Breast epithelium (tissue), 4 donors: ENCODE measurements around the gene NAA30. TPM values are rescaled to one million over a fixed set of nuclear protein-coding genes. Genes with fewer than 3 reads are reported as not detected.

ENCODE experiments used
- DNase-seq, 2 donors: peaks; one replicate each; pipeline ENCODE4 v3.0.0-alpha.2; 2019; ENCODE audit warnings: low spot score in 2 of 2
- H3K27ac ChIP-seq, 2 donors: fragments of 200-600 bp; sonication (generic) in 1 of 2; one replicate each; pipeline ENCODE4 v1.5.1; 2016 to 2019; ENCODE audit warnings: mild to moderate bottlenecking in 1 of 2
- H3K27me3 ChIP-seq, 2 donors: fragments of 200-600 bp; sonication (generic) in 1 of 2; one replicate each; pipeline versions ENCODE4 v1.5.1 to v1.6.0; 2017 to 2019; ENCODE audit warnings: control low read depth in 1 of 2, mild to moderate bottlenecking in 1 of 2
- H3K36me3 ChIP-seq: fragments of 200-600 bp; one replicate; pipeline ENCODE4 v1.5.1; 2019
- H3K4me1 ChIP-seq, 2 donors: fragments of 200-600 bp; sonication (generic); one replicate each; pipeline ENCODE4 v1.5.1; 2016 to 2019; ENCODE audit warnings: control low read depth in 1 of 2
- H3K4me3 ChIP-seq, 3 donors: fragments of 200-600 bp; sonication (generic); 1 replicate in 2 of 3; 2 replicates in 1 of 3; pipeline ENCODE4 v1.5.1; 2016 to 2019; ENCODE audit warnings: mild to moderate bottlenecking in 3 of 3, moderate library complexity in 2 of 3
- H3K9me3 ChIP-seq, 2 donors: fragments of 200-600 bp; sonication (generic) in 1 of 2; one replicate each; pipeline ENCODE4 v1.5.1; 2016 to 2019; ENCODE audit warnings: control low read depth in 1 of 2
- POLR2A ChIP-seq: fragments of 450-650 bp; IDR thresholded peaks from one replicate; pipeline ENCODE4 v1.6.1; 2016; ENCODE audit warnings: antibody characterized with exemption, mild to moderate bottlenecking, moderate library complexity
- POLR2AphosphoS5 ChIP-seq, 3 donors: sonication (generic); formaldehyde crosslinking; IDR thresholded peaks; one replicate each; pipeline ENCODE4 v1.6.1; 2017; ENCODE audit warnings: antibody characterized with exemption in 3 of 3
- intact Hi-C: fragments of 100-400 bp; cut with DNase I; formaldehyde crosslinking; loops from one replicate; pipeline ENCODE4 v1.15.1; 2023; ENCODE audit warnings: low total_unique reads
- total RNA-seq, 3 donors: library from RNA; depleted of rRNA; stranded (reverse); fragments of >200 nt; gene quantifications; one replicate each; pipeline ENCODE4 v1.1.0, GENCODE V29; 2016
- TF ChIP-seq, protein P1 (sequence below), 3 donors: fragments of 450-650 bp; IDR thresholded peaks; one replicate each; pipeline ENCODE4 v1.5.1; 2016 to 2017; ENCODE audit warnings: antibody characterized with exemption in 3 of 3, mild to moderate bottlenecking in 3 of 3, moderate library complexity in 3 of 3

NAA30 gene
- total RNA-seq, 3 donors from 2014 or later, result 15.1 to 24.1 (median 17.3) TPM

DNA sequence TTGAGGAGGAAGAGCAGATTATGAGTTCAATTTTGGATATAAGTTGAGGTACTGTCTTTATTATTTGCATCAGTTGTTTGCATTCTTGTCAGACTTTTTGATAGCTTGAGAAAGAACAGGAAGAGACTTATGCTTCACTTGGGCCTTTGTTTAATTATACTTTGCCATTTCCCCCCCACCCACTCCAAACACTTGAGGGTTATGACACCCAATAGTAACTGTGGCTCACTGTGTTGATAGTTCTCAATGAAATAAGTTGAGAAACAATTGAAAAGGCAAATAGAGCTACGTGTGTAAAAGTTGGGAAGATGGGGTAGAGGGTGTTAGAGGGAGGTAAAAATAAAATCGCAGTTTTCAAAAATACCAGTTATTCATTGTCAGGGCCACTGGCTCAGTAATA lies 17.7 kb downstream of the NAA30 start:
- H3K27me3 ChIP-seq, result no peaks in the 10 kb centered on the region
- peaks cover 8% of the 10 kb centered on the region for H3K36me3 ChIP-seq
- H3K4me3 ChIP-seq, result no peak overlapping the region
- no peaks in the 10 kb centered on the region for H3K4me1 ChIP-seq
- no peak for DNase-seq
- TF ChIP-seq POLR2A, result no peak
- H3K9me3 ChIP-seq, result no peaks in the 10 kb centered on the region
- no peak overlapping the region for H3K27ac ChIP-seq
- intact Hi-C loops, result no loop called here

DNA sequence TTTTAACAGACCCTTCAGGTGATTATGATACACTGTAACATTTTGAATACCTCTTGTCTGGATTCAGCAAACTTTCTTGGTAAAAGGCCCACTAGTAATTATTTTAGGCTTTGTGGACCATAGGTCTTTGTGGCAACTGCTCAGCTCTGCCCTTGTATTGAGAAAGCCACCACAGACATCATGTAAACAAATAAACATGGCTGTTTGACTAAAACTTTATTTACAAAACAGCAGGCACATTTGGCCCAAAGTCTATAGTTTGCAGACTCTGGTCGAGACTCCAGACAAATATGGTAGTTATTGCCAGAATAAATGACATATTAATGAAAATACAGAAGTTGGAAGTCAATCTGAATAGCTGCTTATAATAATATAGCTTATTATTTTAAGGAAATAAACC lies 18.2 kb downstream of the NAA30 start:
- Histone ChIP-seq H3K36me3 (peaks cover 8% of the 10 kb centered on the region), H3K27me3 (no peaks in the 10 kb centered on the region), H3K9me3 (no peaks in the 10 kb centered on the region), H3K4me1 (no peaks in the 10 kb centered on the region), H3K27ac (no peak overlapping the region), H3K4me3 (no peak overlapping the region)
- TF ChIP-seq POLR2AphosphoS5 (IDR thresholded peaks at IDR 0.05) (no peak), POLR2A (no peak)
- TF ChIP-seq, protein P1, sequence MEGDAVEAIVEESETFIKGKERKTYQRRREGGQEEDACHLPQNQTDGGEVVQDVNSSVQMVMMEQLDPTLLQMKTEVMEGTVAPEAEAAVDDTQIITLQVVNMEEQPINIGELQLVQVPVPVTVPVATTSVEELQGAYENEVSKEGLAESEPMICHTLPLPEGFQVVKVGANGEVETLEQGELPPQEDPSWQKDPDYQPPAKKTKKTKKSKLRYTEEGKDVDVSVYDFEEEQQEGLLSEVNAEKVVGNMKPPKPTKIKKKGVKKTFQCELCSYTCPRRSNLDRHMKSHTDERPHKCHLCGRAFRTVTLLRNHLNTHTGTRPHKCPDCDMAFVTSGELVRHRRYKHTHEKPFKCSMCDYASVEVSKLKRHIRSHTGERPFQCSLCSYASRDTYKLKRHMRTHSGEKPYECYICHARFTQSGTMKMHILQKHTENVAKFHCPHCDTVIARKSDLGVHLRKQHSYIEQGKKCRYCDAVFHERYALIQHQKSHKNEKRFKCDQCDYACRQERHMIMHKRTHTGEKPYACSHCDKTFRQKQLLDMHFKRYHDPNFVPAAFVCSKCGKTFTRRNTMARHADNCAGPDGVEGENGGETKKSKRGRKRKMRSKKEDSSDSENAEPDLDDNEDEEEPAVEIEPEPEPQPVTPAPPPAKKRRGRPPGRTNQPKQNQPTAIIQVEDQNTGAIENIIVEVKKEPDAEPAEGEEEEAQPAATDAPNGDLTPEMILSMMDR (IDR thresholded peaks at IDR 0.05), result no peak
- no peak for DNase-seq
- intact Hi-C loops, result no loop called here

DNA sequence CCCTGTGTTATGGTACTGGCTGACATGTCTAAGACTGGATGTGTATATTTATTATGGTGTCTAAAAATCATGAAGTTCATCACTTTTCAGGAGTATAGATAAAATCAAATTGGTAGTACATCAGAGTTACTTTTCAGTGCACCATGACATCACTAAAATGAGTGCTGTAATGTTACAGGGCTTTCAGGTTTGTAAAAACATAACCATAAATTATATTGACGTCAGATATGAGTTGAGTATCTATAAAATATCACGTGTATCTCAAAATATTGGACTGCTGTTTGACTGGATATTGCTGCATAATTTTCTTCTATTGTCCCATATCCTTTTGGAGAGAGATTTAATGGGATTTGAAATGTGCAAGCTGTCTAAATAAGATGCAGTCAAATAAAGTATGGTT lies 22.0 kb downstream of the NAA30 start:
- intact Hi-C loops, result no loop called here

DNA sequence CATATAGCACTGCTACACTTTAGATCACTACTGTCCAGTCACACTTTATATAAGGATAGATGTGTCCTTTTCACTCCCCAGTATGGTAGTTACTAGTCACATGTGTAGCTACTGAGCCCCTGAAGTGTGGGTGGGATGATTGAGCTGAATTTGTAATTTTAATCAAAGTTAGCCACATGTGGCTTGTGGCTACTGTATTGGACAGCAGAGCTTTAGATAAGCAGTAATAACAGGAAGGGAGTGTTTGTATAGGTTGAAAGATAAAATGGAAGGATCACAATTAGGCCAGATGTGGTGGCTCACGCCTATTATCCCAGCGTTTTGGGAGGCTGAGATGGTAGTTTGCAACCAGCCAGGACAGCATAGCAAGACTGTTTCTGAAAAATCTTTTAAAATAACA lies 23.5 kb downstream of the NAA30 start:
- no peak for TF ChIP-seq POLR2AphosphoS5 (IDR thresholded peaks at IDR 0.05)
- H3K4me1 ChIP-seq, result no peaks in the 10 kb centered on the region
- H3K4me3 ChIP-seq, result no peak overlapping the region
- peaks cover 8% of the 10 kb centered on the region for H3K36me3 ChIP-seq
- no peak for DNase-seq
- no peaks in the 10 kb centered on the region for H3K27me3 ChIP-seq
- H3K9me3 ChIP-seq, result no peaks in the 10 kb centered on the region
- H3K27ac ChIP-seq, result no peak overlapping the region
- intact Hi-C loops, result no loop called here

More for the DNA sequence above, 22.0 kb downstream of the NAA30 start:
- Histone ChIP-seq H3K27me3 (no peaks in the 10 kb centered on the region), H3K9me3 (no peaks in the 10 kb centered on the region), H3K4me3 (no peak overlapping the region), H3K27ac (no peak overlapping the region), H3K4me1 (no peaks in the 10 kb centered on the region), H3K36me3 (peaks cover 8% of the 10 kb centered on the region)
- TF ChIP-seq POLR2A, result no peak
- TF ChIP-seq POLR2AphosphoS5 (IDR thresholded peaks at IDR 0.05), result no peak
- TF ChIP-seq, protein P1 (IDR thresholded peaks at IDR 0.05), result no peak
- no peak for DNase-seq

DNA sequence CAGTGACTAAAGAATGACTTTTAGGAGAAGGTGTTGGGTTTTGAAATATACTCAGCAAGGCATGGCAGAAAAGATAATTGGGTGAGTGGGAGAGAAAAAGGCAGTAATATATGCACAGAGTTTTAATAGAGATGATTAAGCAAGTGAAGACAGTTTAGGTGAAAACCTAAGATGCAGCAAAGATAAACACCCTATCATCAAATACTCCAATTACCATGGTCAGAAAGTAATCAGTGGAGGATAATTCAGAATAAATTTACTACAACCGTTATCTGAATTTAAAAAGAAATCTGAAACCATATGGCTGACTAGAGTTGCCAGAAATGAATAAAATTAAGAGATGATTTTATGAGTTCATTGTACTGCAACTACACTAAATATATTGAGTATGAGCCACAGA lies 26.8 kb downstream of the NAA30 start:
- Histone ChIP-seq H3K4me3 (no peak overlapping the region), H3K9me3 (no peaks in the 10 kb centered on the region), H3K36me3 (no peaks in the 10 kb centered on the region), H3K4me1 (no peaks in the 10 kb centered on the region), H3K27me3 (no peaks in the 10 kb centered on the region), H3K27ac (no peak overlapping the region)
- no peak for DNase-seq
- TF ChIP-seq, protein P1 (IDR thresholded peaks at IDR 0.05), result no peak
- TF ChIP-seq POLR2AphosphoS5 (IDR thresholded peaks at IDR 0.05), result no peak
- no peak for TF ChIP-seq POLR2A
- intact Hi-C loops, result no loop called here

DNA sequence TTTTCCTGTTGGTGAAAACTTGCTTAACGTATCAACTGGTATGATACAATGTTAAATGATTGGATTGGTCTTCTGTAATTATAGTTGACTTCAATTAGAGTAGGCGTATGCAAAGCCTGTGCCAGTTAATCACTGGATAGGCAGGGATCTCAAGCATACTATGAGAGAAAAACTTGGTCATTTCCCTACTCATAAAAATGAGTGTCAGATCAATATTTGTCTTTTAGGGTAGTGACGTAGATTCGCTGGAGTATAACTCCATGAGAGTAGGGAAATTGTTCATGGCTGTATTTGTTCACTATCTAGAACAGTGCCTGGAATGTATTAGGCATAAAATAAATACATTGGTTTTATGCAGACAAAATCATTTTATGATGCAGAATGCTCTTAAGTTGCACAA lies 28.6 kb downstream of the NAA30 start:
- Histone ChIP-seq H3K9me3 (no peaks in the 10 kb centered on the region), H3K4me1 (no peaks in the 10 kb centered on the region), H3K27me3 (no peaks in the 10 kb centered on the region), H3K36me3 (no peaks in the 10 kb centered on the region), H3K27ac (no peak overlapping the region), H3K4me3 (no peak overlapping the region)
- intact Hi-C loops, result no loop called here
- TF ChIP-seq, protein P1 (IDR thresholded peaks at IDR 0.05), result no peak
- TF ChIP-seq POLR2A, result no peak
- TF ChIP-seq POLR2AphosphoS5 (IDR thresholded peaks at IDR 0.05), result no peak
- DNase-seq, result no peak
